SJSA1 (cell line): ENCODE results near the gene IMMP2L. TPM values are rescaled to one million over a fixed set of nuclear protein-coding genes. Genes with fewer than 3 reads are reported as not detected.

Experiments
- DNase-seq, 2 experiments: peaks; one replicate each; pipeline ENCODE4 v3.0.0-alpha.2; 2015 to 2020; ENCODE audit warnings: low spot score in 2 of 2, low read depth in 1 of 2
- H3K27ac ChIP-seq: fragments of 250-450 bp; sonication (Bioruptor Pico); 2 replicates; pipeline ENCODE4 v1.5.1; 2020; ENCODE audit warnings: mild to moderate bottlenecking, moderate library complexity
- H3K27me3 ChIP-seq: fragments of 250-450 bp; sonication (Bioruptor Pico); replicated peaks from 2 replicates; pipeline ENCODE4 v1.5.1; 2020; ENCODE audit warnings: mild to moderate bottlenecking, moderate library complexity
- H3K36me3 ChIP-seq: fragments of 250-450 bp; sonication (Bioruptor Pico); 2 replicates; pipeline ENCODE4 v1.5.1; 2020; ENCODE audit warnings: mild to moderate bottlenecking
- H3K4me1 ChIP-seq: fragments of 250-450 bp; sonication (Bioruptor Pico); replicated peaks from 2 replicates; pipeline ENCODE4 v1.6.1; 2021; ENCODE audit warnings: mild to moderate bottlenecking
- H3K4me3 ChIP-seq: fragments of 250-450 bp; sonication (Bioruptor Pico); 2 replicates; pipeline ENCODE4 v1.5.1; 2020; ENCODE audit warnings: mild to moderate bottlenecking
- H3K9me3 ChIP-seq: fragments of 250-450 bp; sonication (Bioruptor Pico); replicated peaks from 2 replicates; pipeline ENCODE4 v1.5.1; 2020; ENCODE audit warnings: mild to moderate bottlenecking
- total RNA-seq: library from RNA; depleted of rRNA; stranded (reverse); fragments of >200 nt; shearing (Covaris generic); gene quantifications from 2 replicates; pipeline ENCODE4 v1.2.3, GENCODE V29; 2014

Gene IMMP2L
- total RNA-seq, 1 experiment from 2014 or later = 16.2 TPM

DNA sequence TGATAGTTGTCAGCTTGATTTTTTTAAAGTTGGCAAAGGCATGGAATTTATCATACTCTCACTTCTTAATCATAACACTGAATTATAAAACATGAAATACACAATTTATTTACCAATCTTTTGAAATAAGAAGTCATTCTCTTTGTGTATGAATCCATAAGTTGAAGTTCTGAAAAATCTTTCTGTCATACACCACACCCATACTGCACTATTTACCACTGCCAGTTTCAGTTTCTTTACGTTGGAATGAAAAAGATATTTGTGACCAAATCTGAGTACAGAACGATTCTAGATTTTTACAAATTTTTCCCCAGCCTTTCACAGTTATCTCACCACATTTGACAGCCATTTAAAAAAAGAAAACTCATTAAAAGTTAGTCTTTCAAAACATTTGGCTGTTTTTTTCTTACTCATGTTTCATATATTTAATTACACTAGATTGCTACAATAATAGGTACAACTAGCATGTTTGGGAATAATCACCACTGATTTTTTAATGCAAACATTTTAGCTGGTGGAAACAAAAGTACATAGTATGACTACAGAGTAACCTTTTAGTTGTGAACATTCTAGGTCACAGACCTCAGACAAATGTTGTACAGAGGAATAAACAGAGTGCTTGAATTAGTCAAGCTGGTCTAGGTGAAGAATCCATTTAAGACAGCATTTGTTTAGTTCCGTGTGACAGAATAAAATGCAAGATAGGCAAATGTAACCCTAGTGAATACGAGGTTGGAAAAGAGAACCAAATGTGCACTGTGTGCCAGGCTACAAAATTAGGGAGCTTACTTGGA is 656.3 kb downstream of the IMMP2L start:
- H3K36me3 ChIP-seq = no peaks in the 10 kb centered on the region
- H3K4me1 ChIP-seq = no peaks in the 10 kb centered on the region
- H3K9me3 ChIP-seq = no peaks in the 10 kb centered on the region
- H3K27me3 ChIP-seq = peaks cover 3% of the 10 kb centered on the region; the same call in 1 of the 2 replicates
- H3K4me3 ChIP-seq = no peak overlapping the region
- H3K27ac ChIP-seq = no peak overlapping the region
- no peak for DNase-seq

DNA sequence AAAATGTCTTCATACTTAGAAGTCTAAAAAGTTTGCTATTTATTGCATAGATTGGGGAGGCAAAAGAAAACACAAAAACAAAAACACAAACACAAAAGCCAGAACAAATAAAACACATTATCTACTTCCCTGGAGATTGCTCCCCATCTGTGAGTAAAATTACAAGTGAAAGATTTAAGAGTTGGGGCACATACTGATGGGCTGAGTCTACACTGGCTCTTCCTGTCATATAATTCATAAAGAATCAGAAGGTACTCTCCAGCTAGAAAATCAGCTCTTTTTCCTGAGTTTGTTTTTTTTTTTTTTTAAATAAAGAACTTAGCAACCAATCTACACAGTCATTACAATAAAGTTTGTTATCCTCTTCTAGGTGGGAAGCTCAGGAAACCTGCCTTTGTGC is 663.8 kb downstream of the IMMP2L start:
- Histone ChIP-seq H3K27me3 (no peaks in the 10 kb centered on the region), H3K9me3 (no peaks in the 10 kb centered on the region), H3K4me1 (no peaks in the 10 kb centered on the region), H3K4me3 (no peak overlapping the region), H3K27ac (no peak overlapping the region), H3K36me3 (no peaks in the 10 kb centered on the region)
- no peak for DNase-seq

DNA sequence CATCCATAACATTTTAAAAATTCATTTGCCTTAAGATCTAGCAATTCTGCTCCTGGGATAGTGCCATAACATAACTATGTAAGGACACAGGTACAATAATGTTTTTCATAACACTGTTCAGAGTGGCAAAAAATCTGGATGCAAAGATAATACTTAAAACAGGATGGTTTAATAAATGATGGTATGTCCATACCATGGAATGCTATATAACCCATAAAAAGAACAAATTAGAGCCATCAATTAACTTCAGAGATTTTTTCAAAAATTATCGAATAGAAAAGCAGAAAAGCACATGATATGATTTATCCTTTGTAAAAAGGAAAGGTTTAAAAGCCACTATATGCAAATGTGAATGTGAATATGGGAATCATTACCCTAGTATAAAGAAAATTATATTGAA is 664.8 kb downstream of the IMMP2L start:
- no peaks in the 10 kb centered on the region for H3K4me1 ChIP-seq
- DNase-seq = no peak
- H3K36me3 ChIP-seq = no peaks in the 10 kb centered on the region
- H3K4me3 ChIP-seq = no peak overlapping the region
- H3K27ac ChIP-seq = no peak overlapping the region
- H3K9me3 ChIP-seq = no peaks in the 10 kb centered on the region
- no peaks in the 10 kb centered on the region for H3K27me3 ChIP-seq

DNA sequence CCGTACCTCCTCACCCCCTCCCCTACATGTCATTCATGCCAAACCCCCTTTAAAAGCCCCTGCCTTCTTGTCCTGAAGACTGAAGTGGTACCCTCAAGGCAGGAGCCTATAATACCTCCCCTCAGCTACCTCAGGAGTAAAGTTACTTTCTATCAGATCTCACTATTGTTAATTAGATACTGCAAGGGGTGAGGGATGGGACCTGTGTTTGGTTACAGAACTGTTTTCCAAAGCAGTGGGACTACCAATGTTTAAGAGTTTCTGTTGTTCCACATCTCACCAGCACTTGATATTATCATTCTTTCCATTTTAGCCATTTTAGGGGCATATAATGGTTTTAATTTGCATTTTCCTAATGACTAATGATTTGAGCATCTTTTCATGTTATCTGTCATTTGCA is 668.2 kb downstream of the IMMP2L start:
- Histone ChIP-seq H3K9me3 (no peaks in the 10 kb centered on the region), H3K27ac (no peak overlapping the region), H3K4me3 (no peak overlapping the region), H3K4me1 (no peaks in the 10 kb centered on the region), H3K36me3 (no peaks in the 10 kb centered on the region), H3K27me3 (no peaks in the 10 kb centered on the region)
- DNase-seq = no peak

DNA sequence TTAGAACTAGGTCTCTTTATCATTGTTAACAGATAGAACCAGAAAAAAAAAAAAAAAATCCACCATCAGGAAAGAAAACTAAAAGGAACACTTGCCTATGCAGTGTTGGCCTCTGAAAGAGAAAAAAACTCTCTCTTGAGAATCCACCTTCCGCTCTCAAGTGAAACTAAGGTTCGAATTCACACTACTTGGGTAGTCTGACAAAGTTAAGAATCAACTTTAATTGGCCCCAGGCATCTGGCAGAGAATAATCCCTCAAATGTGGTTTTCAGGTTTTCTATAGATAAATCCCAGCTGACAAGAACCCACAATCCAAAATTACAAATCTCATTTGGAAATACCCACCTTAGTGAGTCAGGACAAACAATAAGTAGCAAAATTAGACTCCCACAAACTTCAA is 671.1 kb downstream of the IMMP2L start:
- no peak for DNase-seq
- H3K36me3 ChIP-seq = no peaks in the 10 kb centered on the region
- H3K4me1 ChIP-seq = no peaks in the 10 kb centered on the region
- H3K27ac ChIP-seq = no peak overlapping the region
- no peaks in the 10 kb centered on the region for H3K9me3 ChIP-seq
- H3K27me3 ChIP-seq = no peaks in the 10 kb centered on the region
- no peak overlapping the region for H3K4me3 ChIP-seq

DNA sequence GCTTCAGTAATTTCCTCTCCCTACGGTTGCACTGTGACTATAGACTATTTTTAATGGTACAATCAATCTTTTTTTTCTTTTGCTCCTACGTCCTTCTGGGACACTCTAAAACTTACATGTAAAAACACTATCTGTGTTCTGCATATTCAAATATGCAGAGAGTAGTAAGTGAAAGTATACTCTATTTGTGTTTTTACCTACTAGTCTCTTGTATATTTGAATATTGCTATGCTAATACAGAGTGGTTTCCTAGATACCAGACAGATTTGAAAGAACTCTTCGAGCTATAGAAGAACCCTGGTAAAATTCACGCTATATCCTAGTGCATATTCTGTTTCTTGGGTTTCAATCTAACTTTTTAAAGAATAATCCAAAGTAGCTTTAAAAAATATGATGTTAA is 672.2 kb downstream of the IMMP2L start:
- Histone ChIP-seq H3K27ac (no peak overlapping the region), H3K4me1 (no peaks in the 10 kb centered on the region), H3K27me3 (no peaks in the 10 kb centered on the region), H3K9me3 (no peaks in the 10 kb centered on the region), H3K36me3 (no peaks in the 10 kb centered on the region), H3K4me3 (no peak overlapping the region)
- no peak for DNase-seq

DNA sequence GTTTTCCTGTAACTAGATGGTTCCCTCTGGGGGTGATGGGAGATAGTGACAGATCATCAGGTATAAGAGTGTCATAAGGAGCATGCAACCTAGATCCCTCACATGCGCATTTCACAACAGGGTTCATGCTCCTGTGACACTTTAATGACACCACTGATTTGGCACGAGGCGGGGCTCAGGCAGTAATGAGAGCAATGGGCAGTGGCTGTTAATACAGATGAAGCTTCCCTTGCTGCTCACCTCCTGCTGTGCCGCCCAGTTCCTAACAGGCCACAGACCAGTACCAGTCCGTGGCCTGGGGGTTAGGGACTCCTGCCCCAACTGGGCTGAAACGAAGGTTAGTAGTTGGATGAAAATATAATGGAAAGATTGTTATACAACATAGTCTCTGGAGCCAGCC is 673.0 kb downstream of the IMMP2L start:
- Histone ChIP-seq H3K9me3 (no peaks in the 10 kb centered on the region), H3K27ac (no peak overlapping the region), H3K4me3 (no peak overlapping the region), H3K27me3 (no peaks in the 10 kb centered on the region), H3K36me3 (no peaks in the 10 kb centered on the region), H3K4me1 (no peaks in the 10 kb centered on the region)
- no peak for DNase-seq

DNA sequence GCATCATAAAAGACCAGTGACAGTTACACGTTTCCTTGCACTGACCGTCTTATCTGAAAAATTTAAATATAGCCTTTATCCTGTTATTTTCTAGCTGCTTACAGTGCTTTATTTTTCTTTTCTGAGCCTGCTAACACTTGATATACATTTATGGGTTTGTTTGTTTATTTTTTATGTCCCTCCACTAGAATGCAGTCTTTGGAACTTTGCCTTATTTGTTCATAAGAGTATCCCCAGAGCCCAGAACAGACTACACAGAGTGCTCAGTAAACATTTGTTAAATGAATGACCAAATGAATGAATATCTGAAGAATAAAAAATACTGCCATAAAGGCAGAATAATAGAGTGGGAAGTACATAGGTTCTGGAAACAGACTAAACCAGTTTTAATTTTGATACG is 673.7 kb downstream of the IMMP2L start:
- no peak overlapping the region for H3K27ac ChIP-seq
- no peaks in the 10 kb centered on the region for H3K9me3 ChIP-seq
- no peak for DNase-seq
- no peaks in the 10 kb centered on the region for H3K36me3 ChIP-seq
- no peaks in the 10 kb centered on the region for H3K27me3 ChIP-seq
- H3K4me1 ChIP-seq = no peaks in the 10 kb centered on the region
- no peak overlapping the region for H3K4me3 ChIP-seq

DNA sequence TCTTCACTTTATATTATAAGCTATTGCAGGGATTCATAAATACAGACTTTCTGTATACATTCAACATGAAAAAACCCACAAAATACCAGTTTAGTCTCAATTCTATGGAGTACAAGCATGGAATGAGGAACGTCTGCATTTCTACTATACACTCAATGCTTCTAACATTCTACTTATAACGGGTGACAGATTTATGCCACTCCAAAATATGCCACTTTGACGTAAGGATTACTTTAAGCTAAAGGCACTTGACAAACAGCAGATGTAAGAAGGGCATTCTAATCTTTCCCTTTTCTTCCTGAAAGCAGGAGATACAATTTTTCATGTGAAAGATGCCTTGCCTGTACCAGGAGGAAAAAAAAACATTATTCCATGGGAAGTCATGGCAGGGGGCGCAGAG is 676.8 kb downstream of the IMMP2L start:
- Histone ChIP-seq H3K36me3 (no peaks in the 10 kb centered on the region), H3K4me1 (no peaks in the 10 kb centered on the region), H3K9me3 (no peaks in the 10 kb centered on the region), H3K4me3 (no peak overlapping the region), H3K27ac (no peak overlapping the region), H3K27me3 (no peaks in the 10 kb centered on the region)
- no peak for DNase-seq

DNA sequence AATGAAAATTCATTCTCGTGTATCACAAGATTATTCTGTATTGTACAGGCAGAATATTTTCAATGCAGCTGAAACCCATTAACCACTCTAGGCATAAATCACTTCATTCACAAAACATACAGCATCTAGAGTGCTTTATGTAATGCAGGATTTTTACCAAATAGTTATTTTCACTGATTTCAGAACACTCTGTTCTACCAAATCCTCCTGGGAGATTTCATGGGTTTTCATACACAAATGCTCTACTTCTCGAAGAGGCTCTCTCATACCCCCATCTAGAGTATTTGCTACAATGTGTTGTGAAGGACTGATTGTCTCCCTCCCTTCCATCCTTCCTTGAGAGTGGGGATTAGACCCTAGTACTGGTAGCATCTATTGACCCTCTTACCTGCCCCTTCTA is 680.6 kb downstream of the IMMP2L start:
- no peak overlapping the region for H3K27ac ChIP-seq
- H3K4me1 ChIP-seq = no peaks in the 10 kb centered on the region
- DNase-seq = no peak
- no peaks in the 10 kb centered on the region for H3K27me3 ChIP-seq
- no peaks in the 10 kb centered on the region for H3K9me3 ChIP-seq
- no peak overlapping the region for H3K4me3 ChIP-seq
- no peaks in the 10 kb centered on the region for H3K36me3 ChIP-seq

DNA sequence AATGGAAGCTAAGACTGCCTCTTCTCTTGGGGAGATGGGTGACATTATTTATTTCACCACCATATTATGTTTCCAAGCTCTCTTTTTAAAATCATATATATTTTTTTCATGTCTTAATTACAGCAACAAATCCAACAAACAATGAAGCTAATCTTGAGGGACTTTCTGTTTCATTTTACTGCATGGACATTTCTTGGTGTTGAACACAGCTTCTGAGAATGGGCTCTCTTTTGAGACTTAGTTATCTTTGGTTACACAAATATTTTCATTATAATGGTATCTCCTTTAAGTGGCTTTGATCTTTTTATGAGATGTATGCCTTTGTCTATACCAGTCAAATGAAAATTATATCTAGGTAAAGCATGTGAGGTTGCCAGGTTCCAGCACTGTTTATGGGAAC is 681.3 kb downstream of the IMMP2L start:
- no peak for DNase-seq
- no peaks in the 10 kb centered on the region for H3K4me1 ChIP-seq
- no peaks in the 10 kb centered on the region for H3K36me3 ChIP-seq
- H3K9me3 ChIP-seq = no peaks in the 10 kb centered on the region
- no peak overlapping the region for H3K27ac ChIP-seq
- H3K4me3 ChIP-seq = no peak overlapping the region
- no peaks in the 10 kb centered on the region for H3K27me3 ChIP-seq

DNA sequence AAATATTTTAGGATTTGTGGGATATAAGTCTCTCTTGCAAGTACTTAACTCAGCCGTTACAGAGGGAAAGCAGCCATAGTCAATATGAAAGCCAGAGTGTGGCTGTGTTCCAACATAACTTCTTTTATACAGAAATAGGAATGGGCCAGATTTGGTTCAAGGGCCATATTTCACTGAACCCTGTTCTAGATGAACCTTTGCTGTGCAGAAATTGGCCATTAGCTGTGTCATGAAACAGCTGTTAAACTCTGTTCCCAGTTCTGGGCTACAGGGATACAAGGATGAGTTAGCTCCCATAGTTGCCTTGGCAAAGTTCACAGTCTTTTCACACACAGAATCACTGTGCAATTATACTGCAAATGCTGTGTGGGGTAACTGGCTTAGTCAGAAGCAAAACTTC is 685.3 kb downstream of the IMMP2L start:
- no peaks in the 10 kb centered on the region for H3K36me3 ChIP-seq
- H3K9me3 ChIP-seq = no peaks in the 10 kb centered on the region
- no peak for DNase-seq
- no peaks in the 10 kb centered on the region for H3K4me1 ChIP-seq
- no peak overlapping the region for H3K4me3 ChIP-seq
- no peaks in the 10 kb centered on the region for H3K27me3 ChIP-seq
- H3K27ac ChIP-seq = no peak overlapping the region

DNA sequence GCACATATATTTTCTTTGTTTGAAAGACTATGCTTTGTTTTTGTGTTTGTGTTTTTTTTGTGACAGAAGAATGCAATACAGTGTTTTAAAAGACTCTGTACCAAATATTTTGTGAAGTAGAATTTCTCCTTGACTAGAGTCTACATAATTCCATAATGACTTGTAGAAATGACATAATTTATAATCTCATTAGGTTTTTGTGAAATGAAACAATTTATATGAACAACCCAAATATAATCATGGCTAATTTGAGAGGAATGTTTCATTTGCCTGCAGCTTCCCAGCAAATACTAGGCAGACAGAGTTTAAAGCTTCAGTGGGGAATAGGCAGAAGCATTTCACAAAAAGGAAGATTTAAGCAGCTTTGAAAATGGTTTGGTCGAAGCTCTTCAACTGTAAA is 686.9 kb downstream of the IMMP2L start:
- Histone ChIP-seq H3K36me3 (no peaks in the 10 kb centered on the region), H3K9me3 (no peaks in the 10 kb centered on the region), H3K4me3 (no peak overlapping the region), H3K27ac (no peak overlapping the region), H3K27me3 (no peaks in the 10 kb centered on the region), H3K4me1 (no peaks in the 10 kb centered on the region)
- no peak for DNase-seq

DNA sequence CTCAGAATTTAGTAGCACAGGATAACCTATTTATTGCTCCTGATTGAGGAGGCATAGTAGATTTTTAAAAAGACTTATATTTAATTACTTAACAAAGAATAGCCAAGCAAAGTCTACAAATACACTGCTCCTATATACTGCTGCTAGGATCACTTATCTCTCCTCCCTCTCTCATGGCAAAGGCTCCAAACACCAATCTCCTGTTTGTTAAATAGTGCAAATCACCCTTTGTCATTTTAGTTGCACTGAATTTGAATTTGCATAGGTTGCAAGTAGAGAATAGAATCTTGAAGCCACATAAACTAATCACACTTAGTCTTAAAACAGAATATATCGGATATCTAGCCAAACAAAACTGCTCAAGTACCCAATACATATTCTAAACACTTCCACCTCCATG is 690.4 kb downstream of the IMMP2L start:
- no peak for DNase-seq
- no peak overlapping the region for H3K27ac ChIP-seq
- H3K4me3 ChIP-seq = no peak overlapping the region
- no peaks in the 10 kb centered on the region for H3K9me3 ChIP-seq
- no peaks in the 10 kb centered on the region for H3K36me3 ChIP-seq
- H3K4me1 ChIP-seq = no peaks in the 10 kb centered on the region
- H3K27me3 ChIP-seq = no peaks in the 10 kb centered on the region

DNA sequence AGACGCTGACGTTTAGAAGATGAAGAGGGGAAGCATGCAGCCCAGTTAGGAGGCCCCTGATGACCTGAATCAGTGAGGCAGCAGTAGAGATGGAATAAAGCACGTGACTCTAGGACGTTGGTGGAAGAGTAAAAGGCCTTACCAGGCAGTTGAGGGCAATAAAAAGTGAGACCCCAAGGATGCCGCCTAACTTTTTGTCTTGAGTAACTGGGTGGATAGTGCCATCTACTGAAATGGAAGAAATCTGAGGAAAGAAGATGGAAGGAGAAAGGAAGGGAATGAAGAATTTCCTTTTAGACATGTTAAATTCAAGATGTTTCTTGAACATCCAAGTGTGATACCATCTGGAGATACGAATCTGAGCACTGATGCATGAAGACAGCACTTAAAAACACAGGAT is 691.4 kb downstream of the IMMP2L start:
- no peak overlapping the region for H3K4me3 ChIP-seq
- no peak for DNase-seq
- no peaks in the 10 kb centered on the region for H3K9me3 ChIP-seq
- H3K27ac ChIP-seq = no peak overlapping the region
- H3K27me3 ChIP-seq = no peaks in the 10 kb centered on the region
- H3K36me3 ChIP-seq = no peaks in the 10 kb centered on the region
- H3K4me1 ChIP-seq = no peaks in the 10 kb centered on the region
